ENCODE data around the gene MADD.
"Not testable (repeated sequence)": the region's sequence is repeated elsewhere in the genome, so short reads cannot be mapped to it uniquely, and the experiment has no call there.

The MADD gene

DNA sequence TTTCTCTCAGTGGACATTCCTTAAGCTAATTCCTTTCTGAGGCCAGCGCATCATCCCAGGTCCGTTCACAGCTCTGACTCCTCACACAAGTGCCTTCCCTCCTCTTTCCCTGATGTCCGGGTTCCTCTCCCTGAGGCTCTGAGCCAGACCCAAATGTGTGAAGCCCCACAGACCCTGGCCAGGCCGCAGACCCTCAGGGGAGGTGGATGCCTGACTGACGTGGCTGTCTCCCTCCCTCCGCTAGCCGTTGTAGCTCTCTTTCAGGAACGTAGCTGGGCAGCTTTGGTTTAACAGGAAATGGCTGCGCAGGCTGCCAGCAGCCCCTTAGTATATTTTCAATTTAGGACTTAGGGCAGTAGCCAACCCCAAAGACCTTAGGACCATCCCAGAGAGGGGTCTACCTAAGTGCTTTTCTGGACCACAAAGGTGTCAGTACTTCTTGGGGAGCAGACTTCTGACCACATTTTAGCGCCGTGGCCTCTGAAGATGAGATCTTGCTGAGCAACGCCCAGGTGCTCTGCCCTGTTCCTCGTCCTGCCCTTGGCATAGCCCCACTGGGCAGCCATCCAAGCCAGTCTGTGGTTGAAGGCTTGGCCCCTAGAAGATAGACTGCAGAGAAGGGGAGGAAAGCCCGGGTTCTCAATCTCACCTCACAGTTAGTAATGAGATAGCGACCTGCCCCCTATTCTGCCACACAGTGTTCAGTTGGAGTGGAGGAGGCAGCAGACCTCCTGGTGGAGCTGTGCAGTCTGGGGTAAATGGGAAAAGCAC, 55.5 kb downstream of the MADD start:
- no peak for DNase-seq (ENCODE audit: low read depth)

- no peak for DNase-seq (ENCODE audit: low read depth)
These were observed 56.3 kb downstream of the MADD start for GRCh38 chr11:47326198-47326597.

DNA sequence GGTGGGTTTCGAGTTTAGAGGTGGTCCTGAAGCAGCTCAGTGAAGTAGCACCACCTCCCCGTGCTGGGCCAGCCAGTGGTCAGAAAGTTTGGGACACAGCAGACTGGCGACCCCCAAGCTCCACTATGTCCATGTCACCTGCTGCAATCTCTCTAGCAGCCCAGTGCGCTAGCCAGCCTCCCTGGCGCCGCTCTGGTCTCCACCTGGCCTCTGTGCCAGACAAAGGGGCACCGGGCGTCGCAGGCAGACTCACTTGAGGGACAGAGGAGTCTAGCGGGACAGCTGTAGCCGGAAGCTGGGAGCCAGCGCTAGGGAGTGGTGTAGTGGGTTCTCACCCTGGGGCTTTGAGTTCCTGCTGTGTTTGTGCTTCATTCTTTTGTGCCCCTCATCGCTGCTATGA, 57.1 kb downstream of the MADD start:
- DNase-seq (ENCODE audit: low read depth), result no peak

- no peak for DNase-seq (ENCODE audit: low read depth)
These were observed 58.0 kb downstream of the MADD start for GRCh38 chr11:47327949-47328348.

DNA sequence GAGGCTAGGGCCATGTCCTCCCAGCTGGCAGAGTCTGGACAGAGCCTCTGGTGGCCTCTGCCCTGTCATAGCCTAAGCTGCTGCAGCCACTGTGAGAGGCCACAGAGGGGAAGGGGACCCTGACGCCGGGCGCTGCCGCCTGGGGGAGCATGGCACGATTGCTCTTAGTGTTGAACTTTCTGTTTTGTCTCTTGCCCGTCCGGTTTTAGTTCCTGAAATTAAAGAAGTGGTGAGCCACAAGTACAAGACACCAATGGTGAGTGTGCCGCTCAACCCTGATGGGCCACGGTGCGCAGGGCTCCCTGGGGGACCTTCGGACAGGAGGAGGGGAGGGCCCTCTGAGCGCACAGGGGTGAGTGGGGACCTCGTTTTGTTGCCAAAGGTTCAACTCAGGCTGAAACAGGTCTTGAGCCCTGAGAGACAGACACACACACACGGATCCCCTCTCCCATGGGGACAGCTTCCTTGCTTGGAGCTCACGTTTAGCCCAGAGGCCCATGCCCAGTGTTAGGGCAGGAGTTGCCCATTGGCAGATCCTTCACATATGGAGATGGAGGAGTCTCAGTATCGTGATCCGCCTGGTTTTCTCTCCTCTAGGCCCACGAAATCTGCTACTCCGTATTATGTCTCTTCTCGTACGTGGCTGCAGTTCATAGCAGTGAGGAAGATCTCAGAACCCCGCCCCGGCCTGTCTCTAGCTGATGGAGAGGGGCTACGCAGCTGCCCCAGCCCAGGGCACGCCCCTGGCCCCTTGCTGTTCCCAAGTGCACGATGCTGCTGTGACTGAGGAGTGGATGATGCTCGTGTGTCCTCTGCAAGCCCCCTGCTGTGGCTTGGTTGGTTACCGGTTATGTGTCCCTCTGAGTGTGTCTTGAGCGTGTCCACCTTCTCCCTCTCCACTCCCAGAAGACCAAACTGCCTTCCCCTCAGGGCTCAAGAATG, 58.8 kb downstream of the MADD start:
- DNase-seq (ENCODE audit: low read depth), result no peak

- no peak for DNase-seq (ENCODE audit: low read depth)
These were observed 59.6 kb downstream of the MADD start for GRCh38 chr11:47329431-47329986.

DNA sequence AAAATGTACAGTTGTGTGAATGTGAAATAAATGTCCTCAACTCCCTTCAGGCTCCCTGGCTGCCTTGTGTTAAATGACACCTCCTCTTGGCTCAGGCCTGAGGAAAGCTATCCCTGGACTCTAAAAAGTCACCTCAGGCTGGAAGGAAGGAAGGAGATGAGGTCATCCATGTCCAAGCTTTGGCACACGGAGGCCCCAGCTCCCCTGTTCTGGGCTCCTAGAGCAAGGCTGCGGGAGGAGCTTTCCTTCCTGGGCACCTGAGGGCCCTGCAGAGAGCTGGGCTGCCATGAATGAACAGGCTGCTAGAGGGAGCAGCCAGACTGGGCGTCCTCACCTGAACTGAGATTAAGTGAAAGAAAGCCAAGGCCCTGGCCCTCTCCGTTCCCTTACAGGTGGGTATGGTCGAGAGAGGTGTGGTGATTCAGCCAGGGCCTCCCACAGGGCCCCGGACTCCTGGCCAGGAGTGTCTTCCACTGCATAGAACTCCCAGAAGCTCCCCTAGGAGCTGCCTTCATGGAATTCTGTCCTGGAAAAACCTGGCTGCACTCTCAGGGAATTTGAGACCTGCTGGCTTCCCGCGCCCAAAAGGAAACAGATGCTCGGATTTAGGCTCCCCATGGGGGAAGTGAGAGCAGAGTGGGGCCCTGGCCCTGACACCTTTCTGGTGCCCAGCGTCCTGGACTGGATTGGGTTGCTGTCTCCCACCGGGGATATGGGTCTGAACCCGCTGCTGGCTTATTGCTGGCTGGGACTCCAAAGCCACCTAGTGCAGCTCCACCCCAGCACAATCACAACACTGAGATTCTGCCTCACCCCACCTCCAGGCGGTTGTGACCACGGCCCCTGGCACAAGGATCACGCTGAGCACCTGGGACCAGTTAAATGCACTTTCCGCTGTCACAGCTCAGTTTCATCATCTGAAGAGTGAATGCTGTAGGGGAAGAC, 60.3 kb downstream of the MADD start:
- no peak for DNase-seq (ENCODE audit: low read depth)

DNA sequence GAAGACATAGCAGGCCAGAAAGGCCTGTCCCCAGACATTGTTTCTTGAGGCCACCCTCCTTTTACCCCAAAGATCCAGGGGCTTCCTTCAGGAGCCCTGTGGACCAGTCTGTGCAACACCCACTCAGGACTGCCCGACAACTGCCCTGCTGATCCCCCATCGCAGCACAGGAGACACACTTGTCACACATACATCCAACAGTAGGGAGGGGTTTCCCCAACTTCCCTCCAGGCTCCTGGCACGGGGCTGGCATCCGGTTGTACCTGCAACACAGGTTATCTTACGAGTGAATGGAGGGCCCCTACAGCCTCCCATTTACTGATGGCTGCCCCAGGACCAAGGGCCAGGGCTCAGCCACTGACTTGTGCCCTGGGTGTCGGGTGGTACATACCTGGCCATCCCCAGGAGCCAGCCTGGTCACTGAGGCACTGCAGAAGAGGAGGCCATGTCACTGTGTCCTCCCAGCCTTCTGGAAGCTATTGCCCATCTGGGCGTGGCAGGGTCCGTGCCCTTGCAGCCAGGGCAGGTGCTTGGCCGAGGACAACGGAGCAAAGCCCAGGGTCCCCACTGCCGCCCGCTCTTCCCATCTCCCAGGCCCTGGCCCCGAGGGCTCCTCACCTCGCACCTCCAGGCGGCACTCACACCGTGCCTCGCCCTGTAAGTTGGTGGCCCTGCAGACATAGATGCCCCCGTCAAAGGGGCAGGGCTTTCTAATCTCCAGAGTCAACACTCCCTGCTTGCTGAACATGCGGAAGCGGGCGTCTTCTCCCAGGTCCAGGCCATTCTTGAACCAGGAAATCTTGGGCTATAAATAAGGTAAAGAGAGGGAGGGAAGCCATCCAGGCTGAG, 61.7 kb downstream of the MADD start:
- DNase-seq (ENCODE audit: low read depth), result no peak

DNA sequence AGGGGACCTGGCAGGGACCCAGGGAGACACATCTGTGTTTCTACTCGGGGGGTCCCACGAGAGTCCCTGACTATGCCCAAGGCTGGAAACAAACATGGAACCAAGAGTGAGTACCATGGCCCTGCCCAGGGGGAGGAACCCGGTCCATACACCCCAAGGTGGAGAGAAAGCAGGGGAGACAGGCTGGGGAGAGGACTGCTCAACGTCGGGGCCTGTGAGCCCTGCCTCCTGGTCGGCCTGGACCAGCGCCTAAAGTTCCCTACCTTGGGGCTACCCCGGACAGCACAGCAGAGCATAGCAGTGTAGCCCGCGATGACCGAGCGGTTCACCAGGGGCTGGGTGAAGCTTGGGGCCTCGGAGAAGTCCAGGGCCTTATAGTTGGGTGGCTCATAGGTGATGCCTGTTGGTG, 62.4 kb downstream of the MADD start:
- DNase-seq (ENCODE audit: low read depth), result no peak

- DNase-seq (ENCODE audit: low read depth), result no peak
These were observed 63.0 kb downstream of the MADD start for GRCh38 chr11:47332791-47333525.

GRCh38 chr11:47333526-47333845, 63.6 kb downstream of the MADD start:
- DNase-seq (ENCODE audit: low read depth), result no peak

DNA sequence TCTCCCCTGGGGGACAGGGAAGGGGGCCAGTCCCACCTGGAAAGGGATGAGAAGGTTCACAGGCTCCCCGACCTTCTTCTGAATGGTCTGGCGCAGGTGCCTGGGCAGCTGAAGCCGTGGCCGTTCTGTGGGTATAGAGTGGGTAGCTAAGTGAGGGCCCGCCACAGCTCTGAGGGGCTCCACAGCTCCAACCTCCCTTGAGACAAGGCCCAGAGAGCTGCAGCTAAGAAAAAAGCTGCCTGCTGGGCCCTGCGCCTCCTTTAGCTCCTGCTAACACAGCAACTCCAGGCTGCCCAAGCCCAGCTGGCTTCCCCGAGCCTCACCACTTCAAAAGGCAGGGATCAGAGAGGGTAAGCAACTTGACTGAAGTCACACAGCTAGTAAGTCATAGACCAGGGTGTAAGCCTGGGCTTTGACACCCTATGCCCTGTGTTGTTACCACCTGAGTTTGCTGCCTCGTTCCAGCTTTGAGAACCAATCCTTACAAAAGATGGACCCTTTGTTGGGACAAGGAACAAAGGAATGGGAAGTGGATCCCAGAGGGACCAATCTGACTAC, 64.0 kb downstream of the MADD start:
- no peak for DNase-seq (ENCODE audit: low read depth)

- not testable (repeated sequence) for DNase-seq (ENCODE audit: low read depth)
These were observed 64.9 kb downstream of the MADD start for GRCh38 chr11:47334699-47335411.

DNA sequence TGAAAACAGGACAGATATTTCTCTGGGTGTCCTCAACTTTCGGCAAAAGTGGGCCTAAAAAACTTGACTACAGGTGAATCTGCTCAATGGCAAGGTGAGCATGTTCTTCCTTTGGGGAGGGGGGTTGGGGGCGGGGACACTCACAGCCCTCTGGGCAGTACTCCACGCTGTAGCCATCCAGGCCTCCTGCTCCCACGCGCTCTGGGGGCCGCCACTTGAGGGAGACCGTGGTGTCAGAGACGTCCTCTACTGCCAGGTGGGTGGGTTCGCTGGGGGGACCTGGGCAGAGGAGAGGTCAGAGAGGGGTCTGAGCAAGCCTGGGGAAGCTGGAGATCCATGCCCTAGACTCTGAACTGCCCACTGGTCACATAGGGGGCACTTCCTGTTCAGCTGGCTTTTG, 65.8 kb downstream of the MADD start:
- no peak for DNase-seq (ENCODE audit: low read depth)

GRCh38 chr11:47336595-47336994, 66.7 kb downstream of the MADD start:
- no peak for DNase-seq (ENCODE audit: low read depth)

GRCh38 chr11:47337229-47337924, 67.4 kb downstream of the MADD start:
- DNase-seq (ENCODE audit: low read depth), result no peak

GRCh38 chr11:47338396-47339241, 68.7 kb downstream of the MADD start:
- DNase-seq (ENCODE audit: low read depth), result no peak

GRCh38 chr11:47340010-47340409, 70.1 kb downstream of the MADD start:
- DNase-seq (ENCODE audit: low read depth), result no peak
